Kidney glomerular epithelial cell (primary cell): ENCODE results near the gene ZNF346.

Experiments used
- DNase-seq: peaks from one replicate; lab custom pipeline; 2025; lab: John Stamatoyannopoulos, UW

The ZNF346 gene

GRCh38 chr5:177070536-177071191, 48.2 kb downstream of the ZNF346 start:
- no peak for DNase-seq

- peak; percentile 80 for DNase-seq
Measured at GRCh38 chr5:177071666-177072385, 49.3 kb downstream of the ZNF346 start.

- DNase-seq = no peak
Measured at GRCh38 chr5:177077335-177077734, 54.8 kb downstream of the ZNF346 start.

GRCh38 chr5:177079606-177080005, 57.1 kb downstream of the ZNF346 start:
- DNase-seq = no peak

- DNase-seq = no peak
Measured at GRCh38 chr5:177080265-177080664, 57.8 kb downstream of the ZNF346 start.

- DNase-seq = no peak
Measured at GRCh38 chr5:177081859-177082258, 59.4 kb downstream of the ZNF346 start.

- DNase-seq = no peak
Measured at GRCh38 chr5:177083357-177083756, 60.9 kb downstream of the ZNF346 start.

GRCh38 chr5:177084175-177084574, 61.7 kb downstream of the ZNF346 start:
- no peak for DNase-seq

- DNase-seq = no peak
Measured at GRCh38 chr5:177085985-177086653, 63.6 kb downstream of the ZNF346 start.

GRCh38 chr5:177086654-177087397, 64.3 kb downstream of the ZNF346 start, which contains the start of gene FGFR4:
TSS of gene FGFR4 (plus strand) at chr5:177086915. CDS start at chr5:177089603, 2,688 bp downstream.
- DNase-seq = peak; percentile 61

- no peak for DNase-seq
Measured at GRCh38 chr5:177087398-177088005, 65.0 kb downstream of the ZNF346 start.

- DNase-seq = no peak
Measured at GRCh38 chr5:177089127-177089526, 66.6 kb downstream of the ZNF346 start.

GRCh38 chr5:177089825-177090641, 67.5 kb downstream of the ZNF346 start:
- DNase-seq = no peak

GRCh38 chr5:177090813-177091212, 68.3 kb downstream of the ZNF346 start:
- DNase-seq = no peak

- no peak for DNase-seq
Measured at GRCh38 chr5:177091232-177091631, 68.7 kb downstream of the ZNF346 start.

- no peak for DNase-seq
Measured at GRCh38 chr5:177092178-177093081, 69.9 kb downstream of the ZNF346 start.

- DNase-seq = no peak
Measured at GRCh38 chr5:177093082-177093712, 70.7 kb downstream of the ZNF346 start.

- DNase-seq = no peak
Measured at GRCh38 chr5:177093803-177094202, 71.3 kb downstream of the ZNF346 start.
